GM12892 (cell line): ENCODE results near the gene GNG10. TPM values are rescaled to one million over a fixed set of nuclear protein-coding genes. Genes with fewer than 3 reads are reported as not detected.
"Not testable (repeated sequence)": the region's sequence is repeated elsewhere in the genome, so short reads cannot be mapped to it uniquely, and the experiment has no call there.

Source experiments
- DNase-seq: peaks from one replicate; pipeline ENCODE4 v3.0.0; 2011; ENCODE audit not compliant: insufficient read length
- FAIRE-seq: peaks from 2 replicates; lab custom pipeline; 2011; peaks lifted over from hg19 to GRCh38; lab: Jason Lieb, UNC
- POLR2A ChIP-seq: IDR thresholded peaks from 2 replicates; pipeline ENCODE4 v1.6.1; 2011; ENCODE audit warnings: low read depth, low read length, control low read depth
- POLR2AphosphoS5 ChIP-seq: IDR thresholded peaks from 2 replicates; pipeline ENCODE4 v1.6.1; 2011; ENCODE audit warnings: low read depth, low read length, control low read depth
- TAF1 ChIP-seq: IDR thresholded peaks from 2 replicates; pipeline ENCODE4 v1.6.1; 2011; ENCODE audit warnings: low read depth, mild to moderate bottlenecking, control low read depth, low read length, borderline replicate concordance
- polyA plus RNA-seq: library from polyadenylated mRNA; unstranded; fragments of >200 nt; gene quantifications from one replicate; pipeline ENCODE4 v1.2.1, GENCODE V29; 2012; ENCODE audit warnings: missing spikeins, inconsistent platforms; ENCODE audit not compliant: missing spikeins

Gene GNG10
- 17.5 TPM for polyA plus RNA-seq

- DNase-seq (peak; percentile 87), FAIRE-seq (peak; percentile 90)
- TF ChIP-seq POLR2AphosphoS5, result no peak
- peak; percentile 36; the same call in 1 of the 2 replicates for TF ChIP-seq TAF1
- TF ChIP-seq POLR2A, result peak; percentile 53; the same call in 1 of the 2 replicates
These were observed at the start of gene GNG10 for GRCh38 chr9:111661150-111661801. TSS of gene GNG10 (plus strand) at chr9:111661605. CDS start at chr9:111661635, 30 bp downstream.

DNA sequence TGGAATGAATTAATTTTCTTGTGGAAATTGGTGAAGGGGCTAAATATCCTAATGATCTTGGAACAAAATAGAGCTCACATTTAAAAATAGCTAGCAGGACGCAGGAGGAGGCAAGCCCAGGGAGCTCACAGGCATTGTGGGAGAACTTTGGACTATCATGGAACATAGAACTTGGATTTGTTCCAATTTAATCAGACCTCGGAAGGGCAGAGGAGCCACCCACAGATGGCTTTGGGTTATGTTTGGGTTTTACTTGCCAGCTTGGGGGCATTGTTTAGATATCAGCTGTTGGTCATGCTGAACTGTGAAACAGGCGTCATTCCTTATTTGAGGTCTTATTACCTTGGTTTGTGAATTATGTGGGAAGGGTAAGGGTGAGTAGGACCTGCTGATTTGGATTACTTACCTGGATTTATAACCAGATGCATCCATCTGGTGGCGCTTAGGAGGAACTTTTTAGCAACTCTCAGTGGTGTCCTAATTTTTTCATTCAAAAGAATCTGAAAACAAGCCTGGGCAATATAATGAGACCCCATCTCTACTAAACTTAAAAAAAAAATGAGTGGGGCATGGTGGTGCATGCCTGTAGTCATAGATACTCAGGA lies 47.9 kb upstream of the GNG10 start:
- TF ChIP-seq TAF1 (no peak), POLR2A (no peak), POLR2AphosphoS5 (no peak)

DNA sequence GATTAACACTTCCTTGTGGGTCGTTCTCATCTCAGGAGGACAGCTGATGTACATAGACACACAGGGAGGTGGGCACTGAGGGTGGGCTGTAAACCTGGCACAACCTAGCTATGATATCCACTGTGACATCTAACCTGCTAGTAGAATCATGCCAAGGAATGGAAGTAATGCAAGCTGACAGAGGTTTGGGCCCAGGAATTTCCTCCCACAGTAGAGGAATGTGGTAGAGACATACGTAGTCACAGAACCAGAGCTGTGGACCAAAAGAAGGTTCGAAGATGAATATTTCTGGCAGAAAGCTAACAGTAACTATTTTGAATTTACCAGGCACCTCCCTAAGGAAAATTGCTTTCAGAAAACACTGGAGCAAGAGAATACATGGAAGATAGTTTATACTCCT lies 45.5 kb upstream of the GNG10 start:
- no peak for TF ChIP-seq POLR2AphosphoS5
- no peak for TF ChIP-seq POLR2A
- DNase-seq (no peak), FAIRE-seq (no peak)

More for the DNA sequence above, 47.9 kb upstream of the GNG10 start:
- FAIRE-seq (no peak), DNase-seq (no peak)

GRCh38 chr9:111617349-111617748 lies 44.1 kb upstream of the GNG10 start:
- not testable (repeated sequence) for DNase-seq, FAIRE-seq

GRCh38 chr9:111621895-111622480 lies 39.4 kb upstream of the GNG10 start:
- TF ChIP-seq POLR2A (no peak), POLR2AphosphoS5 (no peak), TAF1 (no peak)
- no peak for FAIRE-seq
- no peak for DNase-seq

GRCh38 chr9:111622626-111623025 lies 38.8 kb upstream of the GNG10 start:
- FAIRE-seq, result no peak
- DNase-seq, result no peak
- TF ChIP-seq POLR2AphosphoS5 (no peak), TAF1 (no peak), POLR2A (no peak)

DNA sequence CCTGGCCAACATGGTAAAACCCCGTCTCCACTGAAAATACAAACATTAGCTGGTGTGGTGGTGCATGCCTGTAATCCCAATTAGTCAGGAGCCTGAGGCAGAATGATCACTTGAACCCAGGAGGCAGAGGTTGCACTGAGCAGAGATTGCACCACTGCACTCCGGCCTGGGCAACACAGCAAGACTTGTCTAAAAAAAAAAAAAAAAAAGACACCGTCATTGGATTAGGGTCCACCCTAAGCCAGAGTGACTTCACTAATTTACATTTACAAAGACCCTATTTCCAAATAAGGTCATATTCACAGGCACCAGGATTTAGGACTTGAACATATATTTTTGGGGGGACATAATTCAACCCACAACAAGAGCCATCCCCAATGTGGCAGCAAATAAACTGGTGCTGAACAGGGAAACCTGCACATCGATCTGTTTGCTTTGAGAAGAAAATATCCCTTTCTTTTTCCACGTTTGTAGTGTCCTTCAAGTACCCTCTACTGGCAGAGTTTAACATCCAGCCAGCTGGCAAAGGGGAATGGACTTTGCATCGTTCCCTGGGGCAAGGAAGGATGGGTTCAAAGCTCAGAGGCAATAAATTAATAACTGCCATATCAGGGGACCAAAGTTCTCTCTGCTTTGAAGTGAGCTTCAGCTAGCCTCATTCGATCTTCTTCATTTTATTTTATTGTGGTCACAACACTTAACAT lies 34.0 kb upstream of the GNG10 start:
- FAIRE-seq, result no peak

GRCh38 chr9:111628411-111628810 lies 33.0 kb upstream of the GNG10 start:
- FAIRE-seq (no peak), DNase-seq (no peak)
- TF ChIP-seq TAF1, result no peak
- no peak for TF ChIP-seq POLR2AphosphoS5
- no peak for TF ChIP-seq POLR2A

More for the DNA sequence above, 34.0 kb upstream of the GNG10 start:
- TF ChIP-seq POLR2AphosphoS5 (no peak), POLR2A (no peak), TAF1 (no peak)
- DNase-seq, result no peak

- DNase-seq (no peak), FAIRE-seq (no peak)
- no peak for TF ChIP-seq POLR2AphosphoS5
- no peak for TF ChIP-seq POLR2A
- TF ChIP-seq TAF1, result no peak
These were observed 31.0 kb upstream of the GNG10 start for GRCh38 chr9:111630182-111630963.

DNA sequence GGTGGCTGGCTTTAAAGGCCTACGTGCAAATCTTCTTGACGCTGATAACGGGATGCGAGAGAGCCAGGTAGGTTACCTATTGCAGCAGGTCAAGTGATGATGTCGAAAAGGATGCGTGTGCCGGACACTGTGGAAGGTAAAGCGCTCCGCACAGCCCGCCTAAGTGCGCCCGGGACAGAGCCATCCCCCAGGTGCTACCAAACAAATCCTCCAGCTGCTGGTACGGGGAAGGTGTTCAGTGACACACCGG lies 30.5 kb upstream of the GNG10 start:
- DNase-seq (no peak), FAIRE-seq (no peak)
- no peak for TF ChIP-seq POLR2AphosphoS5
- TF ChIP-seq TAF1, result no peak
- no peak for TF ChIP-seq POLR2A
